WTC11 (cell line): ENCODE results near the gene ICA1. TPM values are rescaled to one million over a fixed set of nuclear protein-coding genes. Genes with fewer than 3 reads are reported as not detected.

Source experiments
- ATAC-seq: fragments of 200-7000 bp; cut with Tn5 transposase; 2 replicates; pipeline ENCODE4 v1.10.0; 2021; ENCODE audit warnings: mild to moderate bottlenecking, moderate library complexity
- CTCF ChIA-PET: fragments of 300-600 bp; sonication (Branson Sonifier 250); formaldehyde crosslinking; loops from one replicate; lab custom pipeline; 2021; ENCODE audit warnings: antibody characterized with exemption; lab: Charles Lee
- POLR2A ChIA-PET: fragments of 350-600 bp; sonication (Branson Sonifier 250); formaldehyde crosslinking; loops from one replicate; lab custom pipeline; 2021; ENCODE audit warnings: antibody characterized with exemption; lab: Charles Lee
- DNase-seq: peaks from one replicate; pipeline ENCODE4 v3.0.0; 2021; ENCODE audit warnings: low spot score
- H3K27ac Mint-ChIP-seq: 2 replicates; pipeline ENCODE4 v1.8.0; 2021; ENCODE audit warnings: mixed read lengths
- H3K27me3 Mint-ChIP-seq: 2 replicates; pipeline ENCODE4 v1.8.0; 2021; ENCODE audit warnings: low read depth, mild to moderate bottlenecking, moderate library complexity, mixed read lengths
- H3K36me3 Mint-ChIP-seq: 2 replicates; pipeline ENCODE4 v1.8.0; 2021; ENCODE audit warnings: mixed read lengths
- H3K4me1 Mint-ChIP-seq: 2 replicates; pipeline ENCODE4 v1.8.0; 2022; ENCODE audit warnings: mixed read lengths
- H3K4me3 Mint-ChIP-seq: 2 replicates; pipeline ENCODE4 v1.8.0; 2021; ENCODE audit warnings: mild to moderate bottlenecking, moderate library complexity, mixed read lengths
- H3K9me3 Mint-ChIP-seq: 2 replicates; pipeline ENCODE4 v1.8.0; 2021; ENCODE audit warnings: mixed read lengths
- ATF2 ChIP-seq: sonication (generic); formaldehyde crosslinking; IDR thresholded peaks from 2 replicates; pipeline ENCODE4 v1.8.1; 2022; ENCODE audit warnings: low read depth, missing genetic modification reagents, borderline replicate concordance
- CREM ChIP-seq: sonication (generic); formaldehyde crosslinking; IDR thresholded peaks from 2 replicates; pipeline ENCODE4 v1.8.1; 2022; ENCODE audit warnings: mild to moderate bottlenecking, missing genetic modification reagents, moderate library complexity
- CTCF ChIP-seq: fragments of 200-600 bp; IDR thresholded peaks from 2 replicates; pipeline ENCODE4 v1.8.0; 2022; ENCODE audit warnings: antibody characterized with exemption
- ELF4 ChIP-seq: sonication (generic); formaldehyde crosslinking; IDR thresholded peaks from 2 replicates; pipeline ENCODE4 v1.8.1; 2022; ENCODE audit warnings: low read depth, mild to moderate bottlenecking, moderate library complexity, missing genetic modification reagents
- ETV6 ChIP-seq: sonication (generic); formaldehyde crosslinking; IDR thresholded peaks from 2 replicates; pipeline ENCODE4 v1.8.1; 2022; ENCODE audit warnings: mild to moderate bottlenecking, missing genetic modification reagents
- FOXK1 ChIP-seq: sonication (generic); formaldehyde crosslinking; IDR thresholded peaks from 2 replicates; pipeline ENCODE4 v1.8.0; 2022; ENCODE audit warnings: mild to moderate bottlenecking, moderate library complexity, missing genetic modification reagents
- FOXP4 ChIP-seq: sonication (generic); formaldehyde crosslinking; IDR thresholded peaks from 2 replicates; pipeline ENCODE4 v1.8.0; 2022; ENCODE audit warnings: mild to moderate bottlenecking, missing genetic modification reagents
- GABPB1 ChIP-seq: sonication (generic); formaldehyde crosslinking; IDR thresholded peaks from 2 replicates; pipeline ENCODE4 v1.8.1; 2023; ENCODE audit warnings: mild to moderate bottlenecking, missing genetic modification reagents
- GRHL2 ChIP-seq: fragments of 250-450 bp; sonication (Bioruptor Pico); IDR thresholded peaks from 2 replicates; pipeline ENCODE4 v1.8.0; 2022; ENCODE audit warnings: mild to moderate bottlenecking, moderate library complexity; ENCODE audit not compliant: insufficient replicate concordance, severe bottlenecking
- HMGXB4 ChIP-seq: sonication (generic); formaldehyde crosslinking; IDR thresholded peaks from 2 replicates; pipeline ENCODE4 v1.8.1; 2023; ENCODE audit warnings: mild to moderate bottlenecking, moderate library complexity, missing genetic modification reagents
- NR1H2 ChIP-seq: sonication (generic); formaldehyde crosslinking; IDR thresholded peaks from 2 replicates; pipeline ENCODE4 v1.9.0; 2021; ENCODE audit warnings: mild to moderate bottlenecking, moderate library complexity, missing genetic modification reagents
- NR3C1 ChIP-seq: sonication (generic); formaldehyde crosslinking; conservative IDR thresholded peaks from 2 replicates; pipeline ENCODE4 v1.8.1; 2023; ENCODE audit warnings: low read depth, mild to moderate bottlenecking, missing genetic modification reagents
- OVOL2 ChIP-seq: fragments of 250-450 bp; sonication (Bioruptor Pico); IDR thresholded peaks from 2 replicates; pipeline ENCODE4 v1.9.0; 2021; ENCODE audit warnings: mild to moderate bottlenecking, borderline replicate concordance
- PRDM15 ChIP-seq: sonication (generic); formaldehyde crosslinking; IDR thresholded peaks from 2 replicates; pipeline ENCODE4 v1.8.0; 2022; ENCODE audit warnings: missing genetic modification reagents
- RELA ChIP-seq: sonication (generic); formaldehyde crosslinking; IDR thresholded peaks from 2 replicates; pipeline ENCODE4 v1.8.1; 2022; ENCODE audit warnings: missing genetic modification reagents, mild to moderate bottlenecking, borderline replicate concordance
- TEAD4 ChIP-seq: sonication (generic); formaldehyde crosslinking; IDR thresholded peaks from 2 replicates; pipeline ENCODE4 v1.8.0; 2022; ENCODE audit warnings: mild to moderate bottlenecking, missing genetic modification reagents
- ZNF121 ChIP-seq: sonication (generic); formaldehyde crosslinking; IDR thresholded peaks from 2 replicates; pipeline ENCODE4 v1.8.0; 2023; ENCODE audit warnings: missing genetic modification reagents
- ZNF138 ChIP-seq: sonication (generic); formaldehyde crosslinking; conservative IDR thresholded peaks from 2 replicates; pipeline ENCODE4 v1.8.1; 2022; ENCODE audit warnings: mild to moderate bottlenecking, moderate library complexity, missing genetic modification reagents
- ZNF219 ChIP-seq: sonication (generic); formaldehyde crosslinking; IDR thresholded peaks from 2 replicates; pipeline ENCODE4 v1.8.0; 2023; ENCODE audit warnings: missing genetic modification reagents, mild to moderate bottlenecking, borderline replicate concordance
- ZNF396 ChIP-seq: fragments of 250-450 bp; sonication (Bioruptor Pico); IDR thresholded peaks from 2 replicates; pipeline ENCODE4 v1.8.0; 2021; ENCODE audit warnings: mild to moderate bottlenecking, moderate library complexity, borderline replicate concordance
- ZNF671 ChIP-seq: fragments of 250-450 bp; sonication (Bioruptor Pico); IDR thresholded peaks from 2 replicates; pipeline ENCODE4 v1.8.0; 2021; ENCODE audit warnings: mild to moderate bottlenecking
- total RNA-seq: library from RNA; stranded (reverse); gene quantifications from 3 replicates; pipeline ENCODE4 v1.2.3, GENCODE V29; 2021

ICA1 gene
- total RNA-seq, 1 experiment from 2014 or later = 31.2 TPM

GRCh38 chr7:8251195-8251594 lies 10.8 kb downstream of the ICA1 start (continued):
- TF ChIP-seq PRDM15 (CRISPR knock-in tag) (no peak), NR3C1 (no peak)

- no peak for ATAC-seq
- H3K27me3 Mint-ChIP-seq = no peaks in the 10 kb centered on the region
- H3K9me3 Mint-ChIP-seq = no peaks in the 10 kb centered on the region
- H3K4me1 Mint-ChIP-seq = peaks cover 7% of the 10 kb centered on the region
- no peak overlapping the region for H3K4me3 Mint-ChIP-seq
- ChIA-PET CTCF (no interaction called here), POLR2A (no interaction called here)
- no peak for TF ChIP-seq ZNF121 (CRISPR knock-in tag)
- no peak for TF ChIP-seq CREM
- no peak for TF ChIP-seq GABPB1 (CRISPR knock-in tag)
- TF ChIP-seq RELA (CRISPR knock-in tag) = no peak
- no peak for TF ChIP-seq FOXP4 (CRISPR knock-in tag)
- no peak for TF ChIP-seq NR1H2
- TF ChIP-seq CTCF = no peak
- no peak for TF ChIP-seq ZNF671 (CRISPR knock-in tag)
- TF ChIP-seq ZNF396 = no peak
- H3K36me3 Mint-ChIP-seq = no peaks in the 10 kb centered on the region
- no peak overlapping the region for H3K27ac Mint-ChIP-seq
- no peak for DNase-seq
Measured at GRCh38 chr7:8250547-8250946, 11.4 kb downstream of the ICA1 start.

GRCh38 chr7:8249121-8249520 lies 12.8 kb downstream of the ICA1 start:
- no peaks in the 10 kb centered on the region for H3K27me3 Mint-ChIP-seq
- CTCF ChIA-PET = no interaction called here
- no peak overlapping the region for H3K4me3 Mint-ChIP-seq
- peaks cover 2% of the 10 kb centered on the region for H3K4me1 Mint-ChIP-seq
- H3K9me3 Mint-ChIP-seq = peaks cover 10% of the 10 kb centered on the region
- POLR2A ChIA-PET = no interaction called here
- no peak overlapping the region; the same call in 1 of the 2 replicates for H3K27ac Mint-ChIP-seq
- peaks cover 10% of the 10 kb centered on the region for H3K36me3 Mint-ChIP-seq
- ATAC-seq = no peak
- DNase-seq = no peak
- TF ChIP-seq ATF2 (CRISPR knock-in tag) (no peak), HMGXB4 (no peak), ETV6 (CRISPR knock-in tag) (no peak), GABPB1 (CRISPR knock-in tag) (no peak), TEAD4 (CRISPR knock-in tag) (no peak), ZNF138 (CRISPR knock-in tag) (no peak), ELF4 (CRISPR knock-in tag) (no peak), FOXK1 (CRISPR knock-in tag) (no peak), ZNF219 (CRISPR knock-in tag) (no peak), GRHL2 (no peak), OVOL2 (CRISPR knock-in tag) (no peak)
